GM19043 (cell line): ENCODE measurements around the gene PSMD1.
"Not testable (repeated sequence)": the region's sequence is repeated elsewhere in the genome, so short reads cannot be mapped to it uniquely, and the experiment has no call there.

Experiments used
- ATAC-seq: cut with Tn5 transposase; IDR thresholded peaks from one replicate; pipeline ENCODE4 v1.9.1; 2021; ENCODE audit warnings: low read depth; ENCODE audit not compliant: unreplicated experiment

Gene PSMD1

DNA sequence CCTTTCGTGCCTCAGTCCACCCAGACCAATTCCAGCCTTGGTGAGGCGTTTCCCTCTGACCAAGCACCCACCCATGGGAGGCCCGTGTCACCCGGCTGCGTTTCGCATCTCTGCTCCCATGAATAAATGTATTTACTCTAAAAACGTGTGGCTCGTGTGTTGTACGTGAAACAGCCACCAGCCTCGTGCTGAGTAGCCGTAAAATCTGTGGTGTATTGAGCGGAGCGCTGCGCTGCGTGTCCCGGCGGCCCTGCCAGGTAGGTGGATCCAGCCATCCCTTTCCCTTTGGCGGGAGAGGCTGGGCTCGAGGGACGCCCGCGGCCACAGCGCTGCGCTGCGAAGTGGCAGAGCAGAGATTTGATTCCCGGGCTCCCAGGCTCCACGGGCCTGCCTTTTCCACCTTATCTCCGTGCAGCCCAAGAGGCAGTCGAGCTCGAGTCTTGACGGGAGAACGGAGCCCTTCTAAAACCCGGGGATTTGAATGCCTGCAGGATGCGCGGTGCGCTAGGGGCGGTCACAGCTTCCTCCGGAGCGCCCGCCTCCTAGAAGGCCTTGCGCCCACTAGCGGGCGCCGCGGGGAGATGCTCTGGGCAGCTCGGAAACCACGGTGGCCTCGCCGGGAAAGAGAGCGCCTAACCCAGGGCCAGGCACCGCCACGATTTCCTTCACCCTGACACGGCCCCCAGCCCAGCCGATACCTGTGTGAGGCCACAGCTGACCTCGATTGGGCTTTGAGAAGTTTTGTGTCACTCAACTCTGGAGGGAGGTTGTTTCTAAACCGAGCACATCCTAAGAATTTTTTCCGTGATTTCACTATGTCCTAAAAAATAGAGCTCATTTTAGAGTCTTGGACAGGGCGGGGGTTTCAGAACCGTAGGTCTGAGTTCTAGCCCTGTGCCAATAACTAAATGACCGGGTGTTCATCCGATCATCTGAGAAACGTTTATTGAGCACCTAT lies 3.9 kb upstream of the PSMD1 start:
- ATAC-seq = peak; percentile 72

DNA sequence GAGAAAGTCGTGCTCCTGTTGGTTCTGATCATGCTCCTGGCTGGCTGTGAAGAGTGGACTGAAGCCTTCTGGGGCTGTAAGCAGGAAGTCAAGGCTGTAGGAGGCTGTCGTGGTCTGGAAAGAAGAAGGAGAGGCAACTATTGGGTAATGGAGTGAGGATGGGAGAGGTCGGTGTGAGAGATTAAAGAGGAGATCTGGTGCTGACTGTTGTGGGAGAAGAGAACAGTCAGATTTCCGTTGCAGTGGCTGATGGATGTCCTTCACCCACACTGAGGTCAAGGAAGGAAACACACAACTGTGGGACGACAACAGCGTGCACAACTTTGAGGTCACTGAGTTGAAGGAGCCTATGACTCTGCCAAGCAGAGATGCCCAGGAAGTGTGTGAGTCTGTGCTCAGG lies 2.8 kb upstream of the PSMD1 start:
- ATAC-seq = no peak

DNA sequence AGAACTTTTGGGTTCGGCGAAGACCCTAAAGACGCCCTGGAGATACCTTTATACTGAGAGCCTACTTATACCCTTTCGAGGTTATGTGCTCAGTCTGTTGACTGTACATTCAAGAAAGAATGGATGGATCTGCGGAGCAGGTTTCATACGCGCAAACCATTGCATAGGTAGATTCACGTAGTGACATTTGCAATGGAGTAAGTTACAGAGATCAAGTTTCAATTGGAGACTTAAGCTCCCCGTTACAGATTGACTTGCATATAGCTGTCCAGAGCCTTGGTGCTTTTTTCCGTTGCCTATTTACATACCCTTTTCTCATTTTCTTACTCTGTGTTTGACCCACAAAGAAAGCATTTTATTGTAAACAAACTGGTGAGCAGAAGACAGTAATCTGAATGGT lies 923 bp downstream of the PSMD1 start:
- ATAC-seq = no peak

DNA sequence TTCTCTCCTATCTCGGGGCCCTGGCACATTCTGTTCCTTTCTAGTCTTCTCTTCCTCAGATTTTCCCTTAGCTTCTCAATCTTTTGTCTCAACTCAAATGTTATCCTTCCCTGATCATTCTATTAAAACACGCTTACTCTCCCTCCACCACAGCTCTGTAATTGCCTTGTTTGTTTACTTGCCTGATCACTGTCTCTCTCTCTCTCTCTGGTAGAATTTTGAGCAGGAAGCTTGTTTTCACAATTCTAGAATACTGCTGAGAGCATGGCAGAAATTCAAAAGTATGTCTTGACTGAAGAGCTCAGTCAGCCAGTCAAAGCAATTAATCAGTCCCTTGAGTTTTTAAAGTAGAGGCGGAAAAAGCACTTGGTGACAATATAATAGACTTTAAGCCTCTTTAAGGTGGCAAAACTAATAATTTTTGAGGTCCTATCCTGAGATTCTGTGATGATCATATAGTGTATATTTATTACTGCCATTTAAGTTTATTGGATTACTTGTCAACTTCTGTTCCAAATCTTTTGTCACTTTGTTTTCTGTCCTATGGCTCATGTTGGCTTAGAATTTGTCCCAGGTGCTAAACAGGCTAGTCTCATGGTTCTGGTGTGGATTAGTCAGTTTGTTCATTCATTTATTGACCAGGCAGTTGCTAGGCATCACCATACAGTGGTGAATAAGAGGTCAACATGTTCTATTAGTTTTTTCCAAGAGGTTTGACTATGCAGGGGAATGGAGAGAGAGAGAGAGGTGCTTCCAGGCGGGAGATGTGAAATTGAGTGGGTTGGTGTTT lies 2.3 kb downstream of the PSMD1 start:
- ATAC-seq = no peak

DNA sequence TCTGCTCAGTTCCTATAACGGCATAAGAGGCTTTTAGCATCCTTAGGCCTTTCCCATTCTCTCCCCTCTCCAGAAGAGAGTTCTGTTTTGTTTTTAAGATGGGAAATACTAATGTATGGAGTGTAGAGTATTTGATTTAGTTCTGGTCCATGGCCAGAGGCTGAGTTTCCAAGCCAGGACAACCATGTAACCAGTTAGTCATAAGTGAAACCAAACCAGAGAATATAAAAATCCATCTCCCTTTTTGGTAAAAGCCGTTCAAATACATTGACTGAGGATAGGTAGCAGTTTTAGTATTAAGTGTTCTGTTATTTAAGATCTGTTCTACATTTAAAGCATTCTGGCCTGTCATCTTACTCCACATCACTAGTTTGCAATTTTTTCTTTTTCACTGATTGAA lies 3.1 kb downstream of the PSMD1 start:
- ATAC-seq = no peak

DNA sequence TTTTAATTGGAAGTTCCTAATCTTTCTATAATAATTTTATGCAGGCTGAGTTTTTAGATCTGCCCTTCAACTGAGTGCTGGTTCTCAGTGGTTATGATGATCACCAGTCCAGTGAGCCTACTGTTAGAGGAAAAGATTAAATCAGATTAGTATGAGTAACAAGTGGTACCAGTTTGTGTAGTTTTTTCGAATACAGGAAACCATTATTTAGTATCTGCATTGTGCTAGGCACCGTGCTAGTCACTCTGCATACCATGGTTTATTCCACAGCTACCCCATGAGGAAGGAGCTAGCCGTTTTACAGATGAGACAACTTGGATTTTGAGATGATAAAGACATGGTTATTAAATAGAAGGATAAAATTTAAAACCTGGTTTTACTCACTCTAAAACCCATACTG lies 6.1 kb downstream of the PSMD1 start:
- no peak for ATAC-seq

DNA sequence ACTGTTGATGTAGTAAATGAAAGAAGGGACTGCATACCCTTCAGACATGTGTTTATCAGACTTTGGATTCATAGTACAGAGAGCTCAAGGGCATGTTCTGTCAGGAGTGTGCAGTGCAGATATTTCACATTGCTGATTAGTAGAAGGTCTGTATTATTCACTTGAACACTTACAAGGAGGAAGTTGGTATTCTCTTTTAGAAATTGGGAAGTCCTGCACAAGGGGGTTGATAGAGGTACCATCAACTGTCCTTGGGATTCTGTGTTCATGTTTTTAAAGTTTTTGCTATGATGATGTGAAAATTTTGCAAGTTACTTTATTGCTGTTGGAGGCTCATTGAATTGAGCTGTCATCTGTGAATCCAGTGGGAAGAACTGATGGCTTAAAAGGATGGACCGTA lies 6.7 kb downstream of the PSMD1 start:
- ATAC-seq = no peak

DNA sequence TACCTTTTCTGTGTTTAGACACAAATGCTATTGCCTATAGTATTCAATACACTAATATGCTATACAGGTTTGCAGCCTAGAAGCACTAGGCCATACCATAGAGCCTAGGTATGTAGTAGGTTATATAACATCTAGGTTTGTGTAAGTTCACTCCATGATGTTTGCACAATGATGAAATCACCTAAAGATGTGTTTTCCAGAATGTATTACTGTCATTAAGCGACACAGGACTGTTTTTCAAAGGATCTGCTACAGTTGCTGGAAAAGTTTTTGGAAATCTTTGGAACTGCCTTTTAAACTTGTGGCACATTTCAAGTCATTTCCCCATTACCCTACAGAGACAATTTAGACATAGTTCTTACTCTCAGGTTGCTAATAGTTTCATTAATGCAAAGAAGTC lies 9.3 kb downstream of the PSMD1 start:
- no peak for ATAC-seq

DNA sequence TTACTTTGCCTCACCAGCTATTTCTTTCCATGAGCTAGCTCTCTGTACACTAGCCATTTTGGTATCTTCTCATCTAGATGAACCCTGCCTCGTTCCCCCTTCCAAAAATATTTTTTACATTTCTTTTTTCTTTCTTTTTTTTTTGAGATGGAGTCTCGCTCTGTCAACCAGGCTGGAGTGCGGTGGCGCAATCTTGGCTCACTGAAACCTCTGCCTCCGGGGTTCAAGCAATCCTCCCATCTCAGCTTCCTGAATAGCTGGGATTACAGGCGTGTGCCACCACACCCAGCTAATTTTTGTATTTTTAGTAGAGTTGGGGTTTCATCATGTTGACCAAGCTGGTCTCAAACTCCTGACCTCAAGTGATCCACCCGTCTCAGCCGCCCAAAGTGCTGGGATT lies 10.9 kb downstream of the PSMD1 start:
- not testable (repeated sequence) for ATAC-seq

DNA sequence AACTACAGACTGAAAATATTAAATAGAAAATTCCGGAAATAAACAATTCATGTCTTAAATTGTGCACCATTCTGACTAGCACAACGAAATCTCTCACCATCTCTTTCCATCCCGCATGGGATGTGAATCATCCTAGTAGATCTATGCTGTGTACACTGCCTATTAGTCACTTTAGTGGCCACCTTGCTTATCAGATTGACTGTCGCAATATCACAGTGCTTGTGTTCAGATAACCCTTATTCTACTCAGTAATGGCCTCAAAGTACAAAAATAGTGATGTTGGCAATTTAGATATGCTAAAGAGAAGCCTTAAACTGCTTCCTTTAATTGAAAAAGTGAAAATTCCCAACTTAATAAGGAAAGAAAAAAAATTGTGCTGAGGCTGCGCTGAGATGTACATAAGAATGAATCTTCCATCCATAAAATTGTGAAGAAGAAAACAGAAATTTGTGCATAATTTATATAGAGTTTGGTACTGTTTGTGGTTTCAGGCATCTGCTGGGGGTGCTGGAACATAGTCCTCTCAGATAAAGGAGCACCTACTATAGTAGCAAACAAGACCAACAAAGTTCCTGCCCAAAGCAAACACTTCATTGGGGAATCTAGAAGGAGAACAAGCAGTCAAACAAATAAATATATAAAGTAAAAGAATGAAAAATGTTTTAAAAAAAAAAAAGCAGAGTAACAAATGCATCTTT lies 12.0 kb downstream of the PSMD1 start:
- ATAC-seq = no peak

DNA sequence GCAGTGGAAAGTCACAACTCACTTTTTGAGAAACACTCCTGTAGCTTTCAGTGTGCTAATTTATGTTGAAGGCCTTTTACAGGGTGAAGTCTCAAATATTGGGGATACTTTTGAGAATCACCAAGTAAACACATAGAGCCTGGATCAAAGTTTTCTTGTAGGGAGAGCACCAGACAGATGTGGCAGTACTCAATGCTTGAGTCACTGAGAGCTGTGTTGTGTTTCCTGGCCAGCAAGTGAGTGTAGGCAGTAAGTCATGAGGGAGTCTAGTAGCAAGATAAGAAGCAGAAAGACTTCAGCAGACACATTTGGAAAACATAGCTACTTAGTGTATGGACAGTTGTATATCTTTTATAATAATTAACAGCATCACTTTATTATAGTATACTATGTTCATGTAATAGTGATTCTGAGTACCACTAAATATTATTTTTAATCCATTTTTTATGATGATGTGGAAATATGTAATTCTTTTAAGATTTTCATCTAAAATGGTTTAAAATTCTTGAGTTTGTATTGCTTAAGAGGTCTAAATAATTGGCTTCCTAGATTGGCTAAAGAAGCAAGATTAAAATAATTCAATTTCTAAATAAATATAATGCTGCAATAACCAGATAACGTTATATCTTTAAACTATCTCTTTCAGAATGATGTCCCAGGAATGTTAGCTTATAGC lies 12.8 kb downstream of the PSMD1 start:
- ATAC-seq = no peak

DNA sequence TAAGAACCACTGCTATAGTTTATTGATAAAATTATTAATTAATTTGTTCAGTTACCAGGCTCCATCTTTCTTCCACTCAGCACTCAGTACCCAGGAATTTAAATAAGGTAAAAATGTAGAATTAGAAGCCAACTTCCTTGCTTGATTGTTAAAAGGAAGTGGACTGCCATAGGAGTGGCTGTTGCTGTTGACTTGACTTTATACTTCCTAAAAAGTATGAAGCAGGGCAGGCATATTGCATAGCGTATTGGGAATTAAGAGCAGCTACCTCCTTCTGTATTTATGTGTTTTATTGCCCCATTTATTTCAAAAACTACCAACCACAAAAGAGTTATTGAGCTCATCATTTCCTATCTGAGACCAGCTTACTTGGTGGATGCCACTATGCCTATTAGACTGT lies 27.9 kb downstream of the PSMD1 start:
- no peak for ATAC-seq

DNA sequence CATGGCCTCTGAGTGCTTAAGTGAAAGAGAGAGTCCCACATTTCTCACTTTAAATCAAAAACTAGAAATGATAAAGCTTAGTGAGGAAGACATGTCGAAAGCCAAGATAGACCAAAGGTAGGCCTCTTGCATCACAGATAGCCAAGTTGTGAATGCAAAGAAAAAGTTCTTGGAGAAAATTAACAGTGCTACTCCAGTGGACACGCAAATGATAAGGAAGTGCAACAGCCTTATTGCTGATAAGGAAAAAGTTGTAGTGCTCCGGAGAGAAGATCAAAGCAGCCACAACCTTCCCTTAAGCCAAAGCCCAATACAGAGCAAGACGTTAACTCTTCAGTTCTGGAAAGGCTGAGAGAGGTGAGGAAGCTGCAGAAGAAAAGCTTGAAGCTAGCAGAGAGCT lies 32.1 kb downstream of the PSMD1 start:
- ATAC-seq = no peak

DNA sequence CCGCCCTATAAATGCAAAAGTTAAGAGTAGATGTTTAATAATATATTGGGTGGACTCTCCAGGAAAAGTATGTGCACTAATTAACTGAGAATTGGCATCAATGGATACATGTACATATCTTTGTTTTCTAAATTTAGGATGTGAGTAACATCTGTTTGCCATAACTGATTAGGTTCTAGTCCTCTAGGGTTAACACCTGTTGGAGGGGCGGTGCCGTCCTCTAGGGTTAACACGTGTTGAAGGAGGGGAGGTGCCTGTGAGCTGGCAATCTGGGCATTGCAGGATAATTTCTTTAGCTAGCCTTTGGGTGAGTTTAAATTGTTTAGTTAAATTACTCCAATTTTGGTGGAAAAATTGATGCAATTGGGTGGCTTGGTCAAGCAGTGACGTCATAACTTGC lies 37.3 kb downstream of the PSMD1 start:
- no peak for ATAC-seq

DNA sequence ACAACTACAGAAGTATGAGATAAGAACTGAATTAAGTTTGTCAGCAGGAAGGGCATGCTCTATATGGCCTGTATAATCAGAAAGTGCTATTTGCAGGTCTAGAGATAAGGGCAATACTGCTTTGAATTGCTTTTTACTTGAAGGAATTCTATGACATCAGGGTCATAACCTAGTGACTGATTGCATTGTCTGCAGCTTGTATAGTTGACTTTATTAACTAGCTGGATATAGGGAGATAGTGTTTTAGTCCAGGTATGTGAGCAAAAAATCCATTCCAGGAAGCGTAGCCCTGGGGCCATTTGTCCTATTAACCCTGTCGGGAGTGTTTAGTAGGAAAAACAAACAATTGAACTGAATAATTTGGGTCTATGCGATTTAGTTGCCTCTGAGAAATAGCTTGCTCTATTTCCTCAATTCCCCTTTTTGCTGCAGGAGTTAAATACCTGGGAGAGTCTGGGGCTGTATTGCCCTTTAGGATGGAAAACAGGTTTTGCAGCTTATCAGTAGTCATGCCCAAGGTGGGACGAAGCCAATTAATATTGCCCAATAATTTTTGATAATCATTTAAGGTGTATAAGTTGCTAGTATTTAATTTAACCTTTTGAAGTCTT lies 38.2 kb downstream of the PSMD1 start:
- no peak for ATAC-seq

DNA sequence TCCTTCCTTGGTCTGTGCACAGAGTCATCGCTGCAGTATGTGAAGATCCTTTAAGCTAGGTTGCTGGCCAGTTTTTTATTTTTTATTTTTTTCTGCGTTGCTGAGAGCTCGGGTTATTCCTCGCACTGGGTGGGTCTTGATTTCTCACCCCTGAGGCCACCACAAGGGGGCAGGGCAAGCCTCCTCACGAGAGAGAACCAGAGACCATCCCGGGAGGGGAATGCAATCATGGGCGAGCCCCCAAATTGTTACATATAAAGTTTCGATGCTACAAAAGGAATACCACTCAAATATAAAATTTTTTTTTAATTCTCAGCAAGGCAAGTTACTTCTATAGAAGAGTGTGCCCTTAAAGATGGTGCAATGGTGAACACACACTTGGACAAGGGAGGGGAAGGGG lies 43.3 kb downstream of the PSMD1 start:
- ATAC-seq = no peak

DNA sequence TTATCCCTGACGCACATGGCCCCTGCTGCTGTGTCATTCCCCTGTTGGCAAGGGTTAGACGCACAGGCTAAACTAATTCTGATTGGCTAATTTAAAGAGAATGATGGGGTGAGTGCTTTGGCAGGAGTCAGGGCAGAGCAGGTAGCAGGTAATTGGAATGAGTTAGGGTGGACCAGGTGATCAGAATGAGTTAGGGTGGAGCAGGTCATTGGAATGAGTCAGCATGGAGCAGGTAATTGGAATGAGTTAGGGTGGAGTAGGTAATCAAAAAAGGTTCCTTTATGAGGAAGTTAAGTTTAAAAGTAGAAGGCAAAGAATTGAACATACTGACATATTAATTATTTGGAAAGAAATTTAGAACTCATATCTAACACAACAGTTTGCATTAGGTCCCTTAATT lies 43.7 kb downstream of the PSMD1 start:
- ATAC-seq = not testable (repeated sequence)

DNA sequence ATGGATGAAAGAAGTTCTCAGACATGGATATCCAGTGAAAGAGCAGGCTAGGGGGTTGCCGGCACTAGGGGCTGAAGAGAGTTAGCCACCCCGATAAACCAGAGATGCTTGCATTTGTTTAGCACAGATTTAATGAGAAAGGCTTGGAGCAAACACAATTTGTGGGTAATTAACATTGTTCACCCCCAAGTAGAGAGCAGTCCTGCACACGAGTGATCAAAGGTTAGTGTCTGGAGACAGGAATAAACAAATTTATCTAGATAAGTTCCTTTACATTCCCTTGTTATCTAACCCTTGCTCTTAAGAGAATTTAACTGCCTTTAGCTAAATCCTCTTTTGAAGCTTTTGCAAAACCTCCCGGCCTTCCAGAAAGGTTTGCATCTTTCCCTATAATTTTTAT lies 44.3 kb downstream of the PSMD1 start:
- no peak for ATAC-seq

DNA sequence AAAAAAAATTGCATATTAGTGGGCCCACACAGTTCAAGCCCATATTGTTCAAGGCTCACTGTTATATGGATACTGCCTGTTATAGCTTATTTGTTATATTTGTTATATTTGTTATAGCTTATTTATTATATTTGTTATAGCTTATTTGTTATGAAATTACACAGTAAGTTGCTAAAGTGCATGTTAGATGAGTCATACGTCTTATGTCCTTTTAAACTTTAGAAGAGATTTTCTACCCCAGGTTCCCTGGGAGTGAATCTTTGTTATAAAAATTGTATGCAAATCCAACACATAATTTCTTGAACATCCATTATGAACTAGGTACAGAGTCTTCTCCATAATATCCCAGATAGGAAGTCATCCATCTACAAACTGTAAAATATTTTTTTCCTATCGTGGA lies 46.1 kb downstream of the PSMD1 start:
- ATAC-seq = no peak

DNA sequence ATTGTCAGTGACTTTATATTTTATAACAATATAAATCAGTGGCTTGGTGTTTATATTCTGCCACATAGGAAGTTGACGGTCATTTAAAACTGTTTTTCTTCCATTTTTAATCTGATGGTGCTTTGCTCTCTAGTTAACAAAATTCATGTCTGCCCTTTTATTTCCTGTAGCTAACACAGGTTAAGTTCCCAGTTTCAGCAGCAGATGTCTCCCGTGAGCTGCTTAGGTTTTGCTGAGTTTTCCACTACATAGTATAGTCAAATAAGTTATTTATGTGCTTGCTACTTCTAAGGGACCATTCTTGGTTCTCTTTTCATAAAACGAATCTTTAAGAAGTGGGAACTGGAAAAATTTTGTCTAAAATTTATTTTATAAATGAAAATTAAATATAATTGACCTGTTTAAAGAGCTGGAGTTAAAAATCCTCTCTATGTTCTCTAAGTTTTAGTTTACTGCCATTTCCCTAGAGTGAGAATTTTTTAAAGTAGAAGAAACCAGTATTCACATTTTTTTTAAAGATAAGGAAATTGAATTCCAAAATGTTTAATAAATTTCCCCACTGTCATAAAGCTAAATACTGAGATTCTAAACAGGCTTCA lies 47.5 kb downstream of the PSMD1 start:
- ATAC-seq = peak; percentile 51
